Dermis blood vessel endothelial cell (primary cell): ENCODE data around the gene NRXN3. TPM values are rescaled to one million over a fixed set of nuclear protein-coding genes. Genes with fewer than 3 reads are reported as not detected.
A peak's percentile ranks its signal among the peaks of the same experiment; 100 is the strongest.
"Not testable (repeated sequence)": the region's sequence is repeated elsewhere in the genome, so short reads cannot be mapped to it uniquely, and the experiment has no call there.

ENCODE experiments used
- DNase-seq: peaks from one replicate; pipeline ENCODE4 v3.0.0; 2010
- total RNA-seq: library from RNA; depleted of rRNA; stranded (reverse); fragments of >200 nt; gene quantifications from 2 replicates; pipeline ENCODE4 v1.2.3, GENCODE V29; 2014

The NRXN3 gene
- total RNA-seq, 1 donor from 2014 or later, result under 0.01 TPM

- DNase-seq, result no peak
Observed at GRCh38 chr14:79091381-79091963, 921.3 kb downstream of the NRXN3 start.

DNA sequence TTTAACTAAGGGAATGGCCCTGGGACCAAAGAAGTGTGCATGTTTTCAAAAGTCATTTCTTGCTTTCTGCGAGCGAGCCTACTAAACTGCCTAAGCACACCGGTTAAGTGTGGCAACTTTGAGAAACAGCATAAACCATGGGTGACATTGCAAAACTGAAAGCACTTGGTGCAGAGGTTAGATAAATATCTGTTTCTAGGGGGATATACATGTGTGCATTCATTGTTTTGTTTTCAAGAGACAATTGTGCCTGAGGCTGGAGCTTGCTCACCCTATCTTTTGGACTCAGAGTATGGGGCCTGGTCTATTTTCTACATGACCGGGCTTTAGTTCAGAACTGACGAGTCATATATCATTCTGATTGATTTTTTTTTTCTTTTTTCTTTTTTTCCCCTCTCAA is 923.4 kb downstream of the NRXN3 start:
- DNase-seq, result no peak

DNA sequence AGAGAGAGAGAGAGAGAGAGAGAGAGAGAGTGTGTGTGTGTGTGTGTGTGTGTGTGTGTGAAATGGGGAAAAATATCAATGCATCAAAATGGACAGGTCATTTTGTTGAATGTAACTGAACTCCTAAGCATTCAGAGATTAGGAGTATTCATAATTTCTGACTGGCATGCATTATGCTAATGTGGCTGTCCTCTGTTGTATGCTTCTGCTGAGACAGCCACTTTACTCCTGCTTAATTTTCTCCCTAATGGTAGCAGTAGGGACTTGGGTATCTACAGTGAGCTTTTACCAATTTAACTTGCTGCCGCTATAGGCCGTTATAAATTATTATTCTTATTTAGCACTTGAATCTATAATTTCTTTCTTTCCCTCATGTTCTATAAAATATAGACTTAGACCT is 924.8 kb downstream of the NRXN3 start:
- no peak for DNase-seq

DNA sequence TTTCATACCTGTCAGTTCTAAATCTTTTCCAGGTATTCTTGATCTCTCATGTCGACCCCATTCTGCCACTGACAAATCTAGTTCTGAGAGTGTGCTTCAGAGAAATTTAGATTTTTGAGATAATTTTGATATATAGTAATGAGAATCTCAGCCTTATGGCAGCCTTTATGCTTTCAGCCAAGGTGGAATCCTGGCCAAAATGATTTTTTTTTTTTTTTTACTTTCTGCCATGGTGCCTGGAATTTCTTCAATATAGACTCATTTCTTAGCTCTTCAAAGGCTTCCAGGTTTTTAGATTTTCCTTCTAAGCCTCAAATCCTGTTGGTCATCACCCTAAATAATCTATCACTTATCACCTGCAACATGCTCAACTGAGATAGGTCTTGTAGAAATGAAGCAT is 926.6 kb downstream of the NRXN3 start:
- no peak for DNase-seq

GRCh38 chr14:79098324-79098723 is 928.2 kb downstream of the NRXN3 start:
- DNase-seq, result no peak

GRCh38 chr14:79100578-79100977 is 930.4 kb downstream of the NRXN3 start:
- DNase-seq, result no peak

DNA sequence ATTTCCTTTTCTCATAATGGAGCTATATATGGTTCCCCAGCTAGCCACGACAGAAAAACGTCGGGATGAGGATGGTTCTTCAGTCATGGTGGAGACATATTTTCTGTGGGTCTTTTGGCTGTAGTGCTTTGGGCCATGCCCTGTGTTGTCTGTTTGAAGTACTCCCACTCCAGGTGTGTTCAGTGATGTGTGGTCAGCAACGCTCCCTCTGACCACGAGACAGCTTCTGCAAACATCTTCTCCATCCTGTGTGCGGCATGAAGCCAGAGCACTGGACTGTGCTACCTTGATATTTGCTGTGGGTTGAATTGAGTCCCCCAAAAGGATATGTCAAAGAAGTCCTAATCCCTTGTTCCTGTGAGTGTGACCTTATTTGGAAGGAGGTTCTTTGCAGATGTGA is 931.2 kb downstream of the NRXN3 start:
- DNase-seq, result no peak

DNA sequence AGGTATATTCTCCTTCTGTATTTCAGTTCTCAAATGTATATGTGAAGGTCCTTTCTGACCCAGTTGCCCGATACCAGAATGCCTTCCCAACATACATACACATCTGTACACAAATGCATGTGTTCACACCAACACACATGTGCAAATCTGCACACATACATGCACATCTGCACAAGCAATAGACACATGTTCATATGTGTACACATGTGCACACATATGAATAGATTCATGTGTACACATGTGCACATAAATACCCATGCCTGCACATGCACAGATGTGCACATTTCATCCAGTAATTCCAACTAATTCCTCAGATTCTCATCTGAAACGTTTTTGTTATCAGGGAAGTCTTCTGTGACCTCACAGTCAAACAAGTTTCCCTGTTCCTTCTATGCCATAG is 933.6 kb downstream of the NRXN3 start:
- no peak for DNase-seq

DNA sequence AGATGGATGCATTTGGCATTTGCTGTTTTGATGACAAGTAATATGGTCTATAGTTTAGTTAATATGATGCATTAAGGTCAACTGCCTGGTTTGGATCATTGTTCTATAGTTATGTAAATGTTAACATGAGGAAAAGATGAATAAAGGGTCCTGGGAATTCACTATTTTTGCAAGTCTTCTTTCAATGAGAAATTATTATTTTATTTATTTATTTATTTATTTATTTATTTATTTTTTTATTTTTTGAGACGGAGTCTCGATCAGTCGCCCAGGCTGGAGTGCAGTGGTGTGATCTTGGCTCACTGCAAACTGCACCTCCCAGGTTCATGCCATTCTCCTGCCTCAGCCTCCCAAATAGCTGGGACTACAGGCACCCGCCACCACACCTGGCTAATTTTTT is 940.4 kb downstream of the NRXN3 start:
- DNase-seq, result not testable (repeated sequence)

DNA sequence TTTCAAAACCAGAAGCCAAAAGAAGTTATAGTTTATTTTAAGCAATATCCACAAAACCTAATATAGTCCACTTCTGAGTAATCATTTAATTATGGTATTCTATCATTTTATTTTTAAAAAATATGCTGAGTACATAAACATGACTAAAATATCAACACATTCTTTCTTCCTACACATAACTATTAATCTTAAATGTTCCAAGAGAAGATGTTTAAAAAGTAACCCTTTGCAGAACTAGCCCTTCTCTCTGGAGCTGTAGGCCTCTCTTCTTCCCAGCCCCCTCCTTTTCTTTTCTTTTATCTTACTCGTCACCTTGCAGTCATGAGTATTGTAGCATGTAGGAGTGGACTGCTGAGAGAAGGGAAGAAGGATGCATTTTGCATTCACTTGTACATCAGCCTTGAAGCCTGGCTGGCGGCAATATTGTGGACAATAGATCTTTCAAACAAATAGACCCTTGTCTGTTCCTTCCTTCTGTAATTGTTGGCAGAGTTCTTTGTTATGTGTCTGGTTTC is 941.9 kb downstream of the NRXN3 start:
- DNase-seq, result no peak

- DNase-seq, result no peak
Observed at GRCh38 chr14:79117561-79117960, 947.4 kb downstream of the NRXN3 start.

DNA sequence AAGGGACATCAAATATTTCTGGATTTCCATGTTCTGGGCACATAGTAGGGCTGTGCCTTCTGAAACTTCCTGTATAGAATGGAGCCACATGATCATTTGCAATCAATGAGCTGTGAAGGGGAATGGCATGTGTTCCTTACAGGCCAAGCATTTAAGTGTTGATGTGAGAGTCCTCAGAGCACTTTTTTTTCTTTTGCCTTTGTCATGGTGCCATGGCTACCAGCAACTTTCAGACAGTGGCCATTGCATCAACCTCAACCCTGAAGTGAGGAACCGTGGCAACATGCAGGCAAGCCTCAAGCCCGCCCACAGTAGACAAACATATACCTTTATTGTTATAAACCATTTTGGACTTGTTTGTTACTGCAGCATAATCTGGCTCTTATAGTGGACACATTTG is 948.1 kb downstream of the NRXN3 start:
- no peak for DNase-seq

DNA sequence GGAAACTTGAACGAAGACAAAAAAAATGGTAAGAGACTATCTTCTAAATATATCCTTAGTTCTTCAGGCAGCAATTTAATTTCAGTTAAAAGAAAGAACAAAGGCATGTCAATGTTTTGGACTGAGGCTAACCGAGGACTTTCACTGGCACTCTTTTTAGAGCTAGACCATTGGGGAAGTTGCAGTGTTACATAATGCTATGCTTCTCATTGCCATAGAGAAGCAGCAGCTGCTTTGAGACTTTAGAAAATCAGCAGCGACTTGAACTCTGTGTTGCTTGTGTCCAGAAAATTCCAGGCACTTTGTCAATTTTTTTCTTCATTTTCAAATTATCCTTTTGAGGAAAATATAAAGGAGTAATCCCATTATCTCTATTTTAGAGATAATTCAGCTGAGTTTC is 964.2 kb downstream of the NRXN3 start:
- DNase-seq, result no peak

GRCh38 chr14:79136071-79137044 is 966.2 kb downstream of the NRXN3 start:
- DNase-seq, result no peak

GRCh38 chr14:79137045-79137430 is 966.9 kb downstream of the NRXN3 start:
- no peak for DNase-seq

GRCh38 chr14:79137836-79138235 is 967.7 kb downstream of the NRXN3 start:
- DNase-seq, result no peak

DNA sequence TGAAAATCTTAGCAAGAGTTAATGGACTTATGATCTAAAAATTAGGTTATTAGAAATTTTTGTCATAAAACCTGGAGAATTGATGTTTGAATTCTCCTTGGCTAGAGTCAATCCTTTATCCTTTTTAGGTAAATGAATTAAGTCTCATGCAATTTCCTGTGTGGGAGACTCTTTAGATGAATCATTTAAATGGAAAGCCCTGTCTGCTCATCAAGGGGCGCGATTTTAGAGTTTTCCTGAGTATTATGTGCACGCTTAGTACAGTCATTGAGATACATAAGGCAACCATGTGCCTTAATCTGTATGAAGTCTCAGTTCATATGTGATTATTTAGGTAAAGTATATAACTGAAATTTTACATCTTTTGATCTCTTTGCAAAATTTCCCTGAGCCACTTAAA is 974.7 kb downstream of the NRXN3 start:
- DNase-seq, result no peak

GRCh38 chr14:79150226-79150625 is 980.1 kb downstream of the NRXN3 start:
- no peak for DNase-seq

- DNase-seq, result no peak
Observed at GRCh38 chr14:79157369-79157768, 987.2 kb downstream of the NRXN3 start.

DNA sequence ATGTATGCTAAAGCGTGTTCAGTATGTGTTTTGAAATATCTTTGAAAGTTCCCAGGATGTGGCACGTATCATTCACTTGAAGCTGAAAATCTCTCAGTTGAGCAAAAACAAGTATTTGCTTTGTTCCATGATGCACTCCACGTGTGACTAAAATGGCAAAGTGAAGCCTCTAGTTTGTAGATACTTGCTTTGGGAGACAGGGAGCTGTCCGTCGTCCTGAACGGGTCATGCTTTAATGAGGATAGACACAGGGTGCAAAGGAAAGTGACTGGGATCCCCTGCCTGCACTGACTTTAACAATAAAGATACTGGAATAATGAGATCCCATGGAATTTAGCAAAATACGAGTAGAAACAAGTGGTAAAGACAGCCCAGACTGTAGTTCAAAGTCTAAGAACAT is 991.4 kb downstream of the NRXN3 start:
- DNase-seq, result peak; percentile 65

DNA sequence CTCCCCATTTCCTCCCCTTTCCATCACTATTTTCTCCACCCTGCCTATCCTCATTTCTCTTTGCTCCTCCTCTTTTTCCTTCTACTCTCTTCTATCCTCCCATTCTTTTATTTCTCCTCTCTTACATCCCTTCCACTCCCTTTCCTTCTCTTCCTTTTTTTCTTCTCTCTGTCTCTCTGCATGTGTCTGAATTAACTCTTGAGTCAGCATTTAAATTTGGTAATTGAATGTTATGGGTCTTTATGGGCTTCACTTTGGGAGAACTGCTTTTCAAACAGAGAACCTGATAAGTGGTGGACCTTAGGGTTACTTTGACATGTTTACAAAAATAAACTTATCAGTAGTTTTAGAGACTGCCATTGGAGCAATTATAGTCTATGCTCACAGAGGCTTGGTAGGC is 992.7 kb downstream of the NRXN3 start:
- no peak for DNase-seq

GRCh38 chr14:79165471-79166090 is 995.4 kb downstream of the NRXN3 start:
- peak; percentile 14 for DNase-seq

DNA sequence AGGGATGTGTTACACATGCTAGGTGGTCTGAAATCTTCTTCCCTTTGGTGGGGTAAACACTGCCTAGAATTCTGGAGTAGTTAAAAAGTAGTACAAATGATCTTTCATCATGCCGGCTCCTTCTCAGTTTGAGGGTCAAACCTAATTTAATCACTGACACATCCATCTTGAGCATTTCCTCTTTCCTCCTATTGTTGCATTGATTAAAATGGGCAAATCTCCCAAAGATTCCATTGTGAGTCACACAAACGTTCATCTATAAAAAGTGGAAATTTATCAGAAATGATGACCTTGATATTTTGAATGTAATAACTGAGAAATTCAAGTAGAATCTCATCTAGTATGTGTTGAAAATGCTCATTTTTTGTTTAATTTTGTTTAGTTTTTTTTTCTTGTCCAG is 996.0 kb downstream of the NRXN3 start:
- peak; percentile 86 for DNase-seq

- peak; percentile 4 for DNase-seq
Observed at GRCh38 chr14:79167957-79168356, 997.8 kb downstream of the NRXN3 start.
